Ovary (tissue), 3 donors: ENCODE measurements around the gene EML6.

Experiments used
- EP300 ChIP-seq: sonication (generic); formaldehyde crosslinking; IDR thresholded peaks from one replicate; pipeline ENCODE4 v1.6.1; 2017; ENCODE audit warnings: antibody characterized with exemption
- POLR2A ChIP-seq: fragments of 450-650 bp; IDR thresholded peaks from one replicate; pipeline ENCODE4 v1.6.1; 2017; ENCODE audit warnings: antibody characterized with exemption, mild to moderate bottlenecking, moderate library complexity
- TF ChIP-seq, protein P1 (sequence below), 3 donors: fragments of 450-650 bp in 2 of 3; fragments of 200-600 bp in 1 of 3; IDR thresholded peaks; one replicate each; pipeline versions ENCODE4 v1.5.1 to v1.8.0; 2016 to 2022; ENCODE audit warnings: antibody characterized with exemption in 3 of 3, mild to moderate bottlenecking in 1 of 3
- donor health status: DM: no; HTN: no; CAD: no.

DNA sequence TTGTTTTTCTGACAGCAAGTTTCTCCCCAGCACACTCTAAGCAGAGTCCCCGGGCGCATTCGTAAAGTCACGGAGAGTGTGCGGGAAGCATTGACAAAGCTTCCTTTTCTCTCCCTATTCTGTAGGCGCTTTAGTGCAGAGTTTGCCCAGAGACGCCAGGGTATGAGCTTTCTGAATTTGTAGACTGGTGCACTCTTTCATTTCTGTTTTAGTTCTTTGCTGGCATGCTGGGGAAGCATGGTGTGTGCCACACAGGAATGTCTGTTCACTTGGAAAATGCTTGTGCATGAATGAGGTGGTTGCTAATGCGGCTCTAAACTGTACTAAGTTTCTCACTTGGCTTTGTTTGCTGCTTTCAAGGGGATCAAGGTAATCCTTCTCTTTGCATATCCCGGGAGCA is 224.2 kb downstream of the EML6 start:
- TF ChIP-seq, protein P1, sequence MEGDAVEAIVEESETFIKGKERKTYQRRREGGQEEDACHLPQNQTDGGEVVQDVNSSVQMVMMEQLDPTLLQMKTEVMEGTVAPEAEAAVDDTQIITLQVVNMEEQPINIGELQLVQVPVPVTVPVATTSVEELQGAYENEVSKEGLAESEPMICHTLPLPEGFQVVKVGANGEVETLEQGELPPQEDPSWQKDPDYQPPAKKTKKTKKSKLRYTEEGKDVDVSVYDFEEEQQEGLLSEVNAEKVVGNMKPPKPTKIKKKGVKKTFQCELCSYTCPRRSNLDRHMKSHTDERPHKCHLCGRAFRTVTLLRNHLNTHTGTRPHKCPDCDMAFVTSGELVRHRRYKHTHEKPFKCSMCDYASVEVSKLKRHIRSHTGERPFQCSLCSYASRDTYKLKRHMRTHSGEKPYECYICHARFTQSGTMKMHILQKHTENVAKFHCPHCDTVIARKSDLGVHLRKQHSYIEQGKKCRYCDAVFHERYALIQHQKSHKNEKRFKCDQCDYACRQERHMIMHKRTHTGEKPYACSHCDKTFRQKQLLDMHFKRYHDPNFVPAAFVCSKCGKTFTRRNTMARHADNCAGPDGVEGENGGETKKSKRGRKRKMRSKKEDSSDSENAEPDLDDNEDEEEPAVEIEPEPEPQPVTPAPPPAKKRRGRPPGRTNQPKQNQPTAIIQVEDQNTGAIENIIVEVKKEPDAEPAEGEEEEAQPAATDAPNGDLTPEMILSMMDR (IDR thresholded peaks at IDR 0.05): no peak
- TF ChIP-seq POLR2A (no peak), EP300 (no peak)
